SK-N-SH (cell line): ENCODE results near the gene OR6B3. TPM values are rescaled to one million over a fixed set of nuclear protein-coding genes. Genes with fewer than 3 reads are reported as not detected.

Experiments used
- CTCF ChIA-PET: fragments of 300-600, 350-600 bp; formaldehyde crosslinking; extraction: SDS; loops from one replicate; lab custom pipeline; 2021; lab: Yijun Ruan, JAX
- POLR2A ChIA-PET: fragments of 350-600 bp; sonication (Branson Sonifier 250); formaldehyde crosslinking; extraction: SDS; loops from one replicate; lab custom pipeline; 2020; ENCODE audit warnings: antibody characterized with exemption, inconsistent platforms; lab: Yijun Ruan, JAX
- DNase-seq: peaks from one replicate; pipeline ENCODE4 v3.0.0; 2012
- H2AFZ ChIP-seq: fragments of 200-600 bp; sonication (generic); 2 replicates; pipeline ENCODE4 v1.8.1; 2016; ENCODE audit warnings: antibody characterized with exemption, mild to moderate bottlenecking, low read depth
- H3F3A ChIP-seq: fragments of 200-600 bp; sonication (generic); replicated peaks from 2 replicates; pipeline ENCODE3; 2016; ENCODE audit warnings: antibody characterized with exemption, mild to moderate bottlenecking; ENCODE audit not compliant: insufficient read depth
- H3K27ac ChIP-seq, 2 experiments: fragments of 200-500 bp in 1 of 2; fragments of 200-600 bp in 1 of 2; sonication (Bioruptor generic) in 1 of 2; sonication (generic), shearing (Covaris generic) in 1 of 2; 2 replicates each; pipeline versions ENCODE4 v1.5.1 to v1.6.1; 2014 to 2016; ENCODE audit warnings: low read depth in 2 of 2, inconsistent platforms in 1 of 2, low read length in 1 of 2, mild to moderate bottlenecking in 1 of 2, mixed read lengths in 1 of 2
- H3K27me3 ChIP-seq: fragments of 200-600 bp; sonication (generic), shearing (Covaris generic); 2 replicates; pipeline ENCODE4 v1.6.1; 2016; ENCODE audit warnings: mixed run types; ENCODE audit not compliant: insufficient read depth
- H3K36me3 ChIP-seq, 2 experiments: fragments of 200-500 bp in 1 of 2; fragments of 200-600 bp in 1 of 2; sonication (Bioruptor generic) in 1 of 2; sonication (generic) in 1 of 2; replicated peaks in 1 of 2; 2 replicates each; pipeline versions ENCODE3 to v1.5.1; 2014 to 2016; ENCODE audit warnings: low read length in 1 of 2, mild to moderate bottlenecking in 1 of 2; ENCODE audit not compliant: insufficient read depth in 2 of 2, control insufficient read depth in 1 of 2
- H3K4me1 ChIP-seq, 2 experiments: fragments of 200-500 bp in 1 of 2; fragments of 200-600 bp in 1 of 2; sonication (Bioruptor generic) in 1 of 2; sonication (generic), shearing (Covaris generic) in 1 of 2; 2 replicates each; pipeline versions ENCODE4 v1.5.1 to v1.6.1; 2014 to 2016; ENCODE audit warnings: low read depth in 1 of 2, low read length in 1 of 2, mixed run types in 1 of 2; ENCODE audit not compliant: insufficient read depth in 2 of 2, control insufficient read depth in 1 of 2
- H3K4me2 ChIP-seq: fragments of 200-600 bp; sonication (generic), shearing (Covaris generic); 2 replicates; pipeline ENCODE4 v1.6.1; 2017; ENCODE audit warnings: mixed run types
- H3K4me3 ChIP-seq, 2 experiments: fragments of 200-500 bp in 1 of 2; fragments of 200-600 bp in 1 of 2; sonication (Bioruptor generic) in 1 of 2; sonication (generic), shearing (Covaris generic) in 1 of 2; 2 replicates each; pipeline versions ENCODE4 v1.5.1 to v1.8.1; 2014 to 2016; ENCODE audit warnings: low read depth in 2 of 2, inconsistent platforms in 1 of 2, low read length in 1 of 2, mild to moderate bottlenecking in 1 of 2, mixed read lengths in 1 of 2, moderate library complexity in 1 of 2
- H3K79me2 ChIP-seq: fragments of 200-600 bp; sonication (generic); 2 replicates; pipeline ENCODE4 v1.8.1; 2017; ENCODE audit warnings: mild to moderate bottlenecking; ENCODE audit not compliant: insufficient read depth
- H3K9ac ChIP-seq: fragments of 200-600 bp; sonication (generic); 2 replicates; pipeline ENCODE4 v1.6.1; 2017; ENCODE audit warnings: mixed run types
- H3K9me2 ChIP-seq: fragments of 200-600 bp; sonication (generic); 2 replicates; pipeline ENCODE4 v1.6.1; 2017; ENCODE audit warnings: mixed run types
- H3K9me3 ChIP-seq: fragments of 200-600 bp; sonication (generic); 2 replicates; pipeline ENCODE4 v1.6.1; 2017; ENCODE audit warnings: mixed run types, mild to moderate bottlenecking, moderate library complexity
- H4K20me1 ChIP-seq: fragments of 200-600 bp; sonication (generic); 2 replicates; pipeline ENCODE4 v1.6.1; 2017; ENCODE audit warnings: mild to moderate bottlenecking, mixed run types; ENCODE audit not compliant: insufficient read depth
- CHD2 ChIP-seq: fragments of 150-350 bp; IDR thresholded peaks from 2 replicates; pipeline ENCODE4 v1.6.1; 2018; ENCODE audit warnings: low read length; ENCODE audit not compliant: partially characterized antibody
- ELF1 ChIP-seq: IDR thresholded peaks from 2 replicates; pipeline ENCODE4 v1.4.0; 2012
- EZH2phosphoT487 ChIP-seq: fragments of 200-600 bp; sonication (generic); IDR thresholded peaks from 2 replicates; pipeline ENCODE4 v1.6.1; 2017; ENCODE audit warnings: low read depth, mixed run types, mild to moderate bottlenecking, antibody characterized with exemption, moderate library complexity, borderline replicate concordance
- FOSL2 ChIP-seq: IDR thresholded peaks from 2 replicates; pipeline ENCODE4 v1.4.0; 2012; ENCODE audit warnings: low read depth, mild to moderate bottlenecking, moderate library complexity, borderline replicate concordance
- FOXM1 ChIP-seq: IDR thresholded peaks from 2 replicates; pipeline ENCODE4 v1.4.0; 2012; ENCODE audit warnings: low read depth, mild to moderate bottlenecking
- MXI1 ChIP-seq: IDR thresholded peaks from 2 replicates; pipeline ENCODE4 v1.6.1; 2012; ENCODE audit warnings: mild to moderate bottlenecking, low read depth, low read length, improper control_type of control experiment
- NRF1 ChIP-seq: IDR thresholded peaks from 2 replicates; pipeline ENCODE4 v1.6.1; 2012; ENCODE audit warnings: low read depth, mild to moderate bottlenecking, low read length
- POLR2AphosphoS5 ChIP-seq: IDR thresholded peaks from 2 replicates; pipeline ENCODE4 v1.6.1; 2012; ENCODE audit warnings: low read depth, low read length
- RAD21 ChIP-seq: IDR thresholded peaks from 2 replicates; pipeline ENCODE4 v1.6.1; 2012; ENCODE audit warnings: mild to moderate bottlenecking, low read length
- RFX5 ChIP-seq: IDR thresholded peaks from 2 replicates; pipeline ENCODE4 v1.6.1; 2012; ENCODE audit warnings: mild to moderate bottlenecking, improper control_type of control experiment, low read length
- RXRA ChIP-seq: IDR thresholded peaks from 2 replicates; pipeline ENCODE4 v1.4.0; 2012; ENCODE audit warnings: low read depth, mild to moderate bottlenecking, borderline replicate concordance
- TCF12 ChIP-seq: IDR thresholded peaks from 2 replicates; pipeline ENCODE4 v1.4.0; 2012
- YY1 ChIP-seq: IDR thresholded peaks from 2 replicates; pipeline ENCODE4 v1.4.0; 2012; ENCODE audit warnings: low read depth, mild to moderate bottlenecking
- WGBS: methylation state at CpG from one replicate; pipeline ENCODE4 v1.1.6; 2017; ENCODE audit warnings: low lambda C conversion rate; 5-methylcytosine and 5-hydroxymethylcytosine counted together
- polyA plus RNA-seq, 3 experiments: library from polyadenylated mRNA; depleted of rRNA; stranded (reverse); fragments of >200 nt; gene quantifications; 2 replicates each; pipeline ENCODE4 v1.2.3, GENCODE V29; 2012
- TF ChIP-seq, protein P1 (sequence below): fragments of 150-350 bp; IDR thresholded peaks from 2 replicates; pipeline ENCODE4 v1.6.1; 2017; ENCODE audit warnings: antibody characterized with exemption, low read length, low read depth, borderline replicate concordance
- TF ChIP-seq, protein P2 (sequence below): IDR thresholded peaks from 2 replicates; pipeline ENCODE4 v1.4.0; 2012; ENCODE audit warnings: low read depth, borderline replicate concordance

The OR6B3 gene
- polyA plus RNA-seq, 1 of the 3 experiments (the other 2 are of a cell fraction) = not detected

DNA sequence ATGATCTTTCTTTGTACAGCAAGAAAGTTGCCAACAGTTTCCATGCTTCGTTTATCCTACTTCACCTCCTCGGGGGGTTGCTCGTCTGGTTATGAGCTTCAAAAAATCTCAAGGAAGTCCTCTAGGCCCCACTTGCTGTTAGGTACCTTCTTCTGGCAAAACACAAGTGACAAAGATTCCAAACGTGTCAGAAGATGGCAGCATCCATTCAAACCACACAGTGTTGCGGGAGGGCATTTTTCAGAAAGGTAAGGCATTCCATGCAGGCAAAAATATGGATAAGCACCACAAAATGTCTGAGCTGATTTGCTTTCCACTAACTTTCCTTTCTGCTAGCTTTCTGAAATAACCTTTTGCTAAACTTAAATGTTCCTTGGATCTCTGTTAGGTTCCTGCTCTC is 13.2 kb upstream of the OR6B3 start:
- Histone ChIP-seq H3K9me3 (no peaks in the 10 kb centered on the region), H3K27ac (no peak overlapping the region), H3K79me2 (no peaks in the 10 kb centered on the region), H3K9ac (no peak overlapping the region), H2AFZ (no peak overlapping the region), H4K20me1 (no peaks in the 10 kb centered on the region), H3F3A (no peaks in the 10 kb centered on the region), H3K36me3 (no peaks in the 10 kb centered on the region), H3K27me3 (no peaks in the 10 kb centered on the region), H3K4me3 (no peak overlapping the region), H3K9me2 (no peaks in the 10 kb centered on the region), H3K4me1 (no peaks in the 10 kb centered on the region), H3K4me2 (no peak overlapping the region)
- TF ChIP-seq FOXM1 = no peak
- TF ChIP-seq RAD21 = no peak
- TF ChIP-seq RXRA = no peak
- TF ChIP-seq RFX5 = no peak
- TF ChIP-seq TCF12 = no peak
- TF ChIP-seq NRF1 = no peak
- no peak for TF ChIP-seq ELF1
- no peak for TF ChIP-seq YY1
- TF ChIP-seq EZH2phosphoT487 = no peak
- TF ChIP-seq, protein P1, sequence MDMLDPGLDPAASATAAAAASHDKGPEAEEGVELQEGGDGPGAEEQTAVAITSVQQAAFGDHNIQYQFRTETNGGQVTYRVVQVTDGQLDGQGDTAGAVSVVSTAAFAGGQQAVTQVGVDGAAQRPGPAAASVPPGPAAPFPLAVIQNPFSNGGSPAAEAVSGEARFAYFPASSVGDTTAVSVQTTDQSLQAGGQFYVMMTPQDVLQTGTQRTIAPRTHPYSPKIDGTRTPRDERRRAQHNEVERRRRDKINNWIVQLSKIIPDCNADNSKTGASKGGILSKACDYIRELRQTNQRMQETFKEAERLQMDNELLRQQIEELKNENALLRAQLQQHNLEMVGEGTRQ = no peak
- TF ChIP-seq, protein P2, sequence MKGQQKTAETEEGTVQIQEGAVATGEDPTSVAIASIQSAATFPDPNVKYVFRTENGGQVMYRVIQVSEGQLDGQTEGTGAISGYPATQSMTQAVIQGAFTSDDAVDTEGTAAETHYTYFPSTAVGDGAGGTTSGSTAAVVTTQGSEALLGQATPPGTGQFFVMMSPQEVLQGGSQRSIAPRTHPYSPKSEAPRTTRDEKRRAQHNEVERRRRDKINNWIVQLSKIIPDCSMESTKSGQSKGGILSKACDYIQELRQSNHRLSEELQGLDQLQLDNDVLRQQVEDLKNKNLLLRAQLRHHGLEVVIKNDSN = no peak
- TF ChIP-seq MXI1 = no peak
- TF ChIP-seq FOSL2 = no peak
- ChIA-PET POLR2A (no interaction called here), CTCF (interaction anchor here (1.2 to 12.7 kb wide), 2 partner anchors 9 to 76 kb away, joined by 3 to 291 read pairs; partner anchors contain the start of gene OTOS)
- 23% methylated on average over 5 of the region's 5 CpGs for WGBS
- no peak for DNase-seq

DNA sequence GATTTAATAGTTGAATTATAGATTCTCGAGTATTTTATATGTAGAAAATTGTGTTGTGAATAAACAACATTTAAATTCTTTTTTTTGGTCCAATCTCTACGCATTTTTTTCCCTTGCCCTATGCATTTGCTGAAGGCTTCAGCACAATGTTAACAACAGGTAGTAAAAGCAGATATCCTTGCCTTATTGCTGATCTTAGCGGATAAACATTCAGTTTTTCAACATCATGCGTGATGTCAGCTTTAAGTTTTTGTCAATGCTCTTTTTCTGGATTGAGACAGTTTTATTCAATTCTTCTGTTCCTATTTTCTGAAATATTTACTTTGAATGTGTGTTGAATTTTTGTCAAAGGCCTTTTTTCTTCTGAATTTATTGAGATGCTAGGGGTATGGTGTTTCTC is 11.6 kb upstream of the OR6B3 start:
- DNase-seq = no peak

More for the DNA sequence above, 11.6 kb upstream of the OR6B3 start:
- no peaks in the 10 kb centered on the region for H3K9me2 ChIP-seq
- no peak overlapping the region for H3K9ac ChIP-seq
- no peak overlapping the region for H3K4me3 ChIP-seq
- H3K36me3 ChIP-seq = no peaks in the 10 kb centered on the region
- CTCF ChIA-PET = interaction anchor here (2.4 to 12.7 kb wide), 2 partner anchors 77 to 86 kb away, joined by 9 to 291 read pairs; partner anchors contain the start of gene OTOS
- H3K4me2 ChIP-seq = no peak overlapping the region
- no peak overlapping the region for H2AFZ ChIP-seq
- no peaks in the 10 kb centered on the region for H3F3A ChIP-seq
- no peaks in the 10 kb centered on the region for H3K79me2 ChIP-seq
- H3K9me3 ChIP-seq = no peaks in the 10 kb centered on the region
- H3K27ac ChIP-seq = no peak overlapping the region
- POLR2A ChIA-PET = no interaction called here
- H3K4me1 ChIP-seq = no peaks in the 10 kb centered on the region
- no peaks in the 10 kb centered on the region for H3K27me3 ChIP-seq
- WGBS = 46% methylated on average over 4 of the region's 4 CpGs
- H4K20me1 ChIP-seq = no peaks in the 10 kb centered on the region
- TF ChIP-seq POLR2AphosphoS5 (no peak), CHD2 (no peak)
- TF ChIP-seq, protein P2 = no peak
